ENCODE data around the gene MMP15. TPM values are rescaled to one million over a fixed set of nuclear protein-coding genes. Genes with fewer than 3 reads are reported as not detected.

MMP15 gene
- total RNA-seq, 1 donor from 2014 or later = 5.2 TPM

- no peak for DNase-seq (ENCODE audit: extremely low spot score, unreplicated experiment)
- H3K4me1 Mint-ChIP-seq (ENCODE audit: unreplicated experiment) = peaks cover 2% of the 10 kb centered on the region
- H3K27me3 Mint-ChIP-seq (ENCODE audit: unreplicated experiment) = no peaks in the 10 kb centered on the region
- H3K36me3 Mint-ChIP-seq (ENCODE audit: unreplicated experiment) = no peaks in the 10 kb centered on the region
- no peak overlapping the region for H3K27ac Mint-ChIP-seq (ENCODE audit: unreplicated experiment)
- no peak for TF ChIP-seq CTCF (IDR thresholded peaks at IDR 0.05)
- H3K9me3 Mint-ChIP-seq (ENCODE audit: unreplicated experiment) = no peaks in the 10 kb centered on the region
- H3K4me3 Mint-ChIP-seq (ENCODE audit: unreplicated experiment) = no peak overlapping the region
Measured at GRCh38 chr16:58042001-58042885, 16.7 kb downstream of the MMP15 start.

- H3K27ac Mint-ChIP-seq (ENCODE audit: unreplicated experiment) = no peak overlapping the region
- no peak for DNase-seq (ENCODE audit: extremely low spot score, unreplicated experiment)
Measured at GRCh38 chr16:58042886-58043515, 17.4 kb downstream of the MMP15 start.

GRCh38 chr16:58043571-58044155, 18.1 kb downstream of the MMP15 start:
- no peak for DNase-seq (ENCODE audit: extremely low spot score, unreplicated experiment)
- no peak for TF ChIP-seq CTCF (IDR thresholded peaks at IDR 0.05)
- H3K9me3 Mint-ChIP-seq (ENCODE audit: unreplicated experiment) = no peaks in the 10 kb centered on the region
- H3K36me3 Mint-ChIP-seq (ENCODE audit: unreplicated experiment) = no peaks in the 10 kb centered on the region
- H3K27me3 Mint-ChIP-seq (ENCODE audit: unreplicated experiment) = no peaks in the 10 kb centered on the region
- no peak overlapping the region for H3K4me3 Mint-ChIP-seq (ENCODE audit: unreplicated experiment)
- no peak overlapping the region for H3K27ac Mint-ChIP-seq (ENCODE audit: unreplicated experiment)
- peaks cover 2% of the 10 kb centered on the region for H3K4me1 Mint-ChIP-seq (ENCODE audit: unreplicated experiment)

More at GRCh38 chr16:58042886-58043515, 17.4 kb downstream of the MMP15 start:
- H3K9me3 Mint-ChIP-seq (ENCODE audit: unreplicated experiment) = no peaks in the 10 kb centered on the region
- TF ChIP-seq CTCF (IDR thresholded peaks at IDR 0.05) = no peak
- no peak overlapping the region for H3K4me3 Mint-ChIP-seq (ENCODE audit: unreplicated experiment)
- no peaks in the 10 kb centered on the region for H3K36me3 Mint-ChIP-seq (ENCODE audit: unreplicated experiment)
- no peaks in the 10 kb centered on the region for H3K27me3 Mint-ChIP-seq (ENCODE audit: unreplicated experiment)
- H3K4me1 Mint-ChIP-seq (ENCODE audit: unreplicated experiment) = peaks cover 2% of the 10 kb centered on the region

- Mint-ChIP-seq H3K4me1 (ENCODE audit: unreplicated experiment) (peaks cover 2% of the 10 kb centered on the region), H3K27me3 (ENCODE audit: unreplicated experiment) (peaks cover 4% of the 10 kb centered on the region), H3K9me3 (ENCODE audit: unreplicated experiment) (no peaks in the 10 kb centered on the region), H3K4me3 (ENCODE audit: unreplicated experiment) (no peak overlapping the region), H3K36me3 (ENCODE audit: unreplicated experiment) (no peaks in the 10 kb centered on the region), H3K27ac (ENCODE audit: unreplicated experiment) (no peak overlapping the region)
- no peak for DNase-seq (ENCODE audit: extremely low spot score, unreplicated experiment)
- no peak for TF ChIP-seq CTCF (IDR thresholded peaks at IDR 0.05)
Measured at GRCh38 chr16:58044266-58045019, 18.9 kb downstream of the MMP15 start.

All from osteocyte (in vitro differentiated cells).